GM18505 (cell line): ENCODE results near the gene PDE6B.

Experiments used
- ATAC-seq: cut with Tn5 transposase; IDR thresholded peaks from one replicate; pipeline ENCODE4 v1.9.1; 2021; ENCODE audit not compliant: unreplicated experiment
- POLR2A ChIP-seq: IDR thresholded peaks from 4 replicates; pipeline ENCODE4 v1.6.1; 2011; ENCODE audit warnings: borderline replicate concordance; ENCODE audit not compliant: insufficient read depth, insufficient read length; ENCODE audit errors: extremely low read depth

Gene PDE6B

GRCh38 chr4:683247-683897 is 58.0 kb downstream of the PDE6B start:
- no peak for ATAC-seq
- TF ChIP-seq POLR2A: no peak

- no peak for ATAC-seq
- TF ChIP-seq POLR2A: no peak
Measured at GRCh38 chr4:683982-684622, 58.7 kb downstream of the PDE6B start.

- no peak for ATAC-seq
Measured at GRCh38 chr4:684623-685327, 59.4 kb downstream of the PDE6B start.

GRCh38 chr4:685679-686412 is 60.5 kb downstream of the PDE6B start:
- no peak for TF ChIP-seq POLR2A
- ATAC-seq: no peak

More at GRCh38 chr4:684623-685327, 59.4 kb downstream of the PDE6B start:
- TF ChIP-seq POLR2A: no peak

- TF ChIP-seq POLR2A: no peak
- ATAC-seq: no peak
Measured at GRCh38 chr4:686413-687040, 61.2 kb downstream of the PDE6B start.

GRCh38 chr4:687048-687970 is 61.9 kb downstream of the PDE6B start:
- ATAC-seq: no peak
- no peak for TF ChIP-seq POLR2A

GRCh38 chr4:687971-688853 is 62.8 kb downstream of the PDE6B start:
- no peak for ATAC-seq

GRCh38 chr4:688854-689681 is 63.7 kb downstream of the PDE6B start, which contains the start of gene SLC49A3:
SLC49A3 (minus strand) TSS chr4:689151; CDS start chr4:689127, 24 bp downstream.
- no peak for ATAC-seq
- no peak for TF ChIP-seq POLR2A

More at GRCh38 chr4:687971-688853, 62.8 kb downstream of the PDE6B start:
- TF ChIP-seq POLR2A: no peak

GRCh38 chr4:689723-690122 is 64.3 kb downstream of the PDE6B start:
- no peak for TF ChIP-seq POLR2A
- no peak for ATAC-seq
